Hematopoietic multipotent progenitor cell treated with erythropoietin and hydrocortisone succinate and interleukin-3 and kit ligand, for 6 days (in vitro differentiated cells): ENCODE results near the gene GYG2.
"Not testable (repeated sequence)": the region's sequence is repeated elsewhere in the genome, so short reads cannot be mapped to it uniquely, and the experiment has no call there.

ENCODE experiments used
- DNase-seq: peaks from one replicate; pipeline ENCODE4 v3.0.0-alpha.2; 2015

The GYG2 gene

GRCh38 chrX:2828344-2828958 lies at the start of gene GYG2:
GYG2 (plus strand) TSS chrX:2828930; CDS start chrX:2830189, 1,259 bp downstream.
- no peak for DNase-seq

- not testable (repeated sequence) for DNase-seq
These were observed 48.1 kb upstream of the GYG2 start for GRCh38 chrX:2780472-2781225.

GRCh38 chrX:2781226-2781571 lies 47.5 kb upstream of the GYG2 start:
- no peak for DNase-seq

GRCh38 chrX:2781698-2782097 lies 47.0 kb upstream of the GYG2 start:
- no peak for DNase-seq

GRCh38 chrX:2782171-2782570 lies 46.6 kb upstream of the GYG2 start:
- no peak for DNase-seq

- no peak for DNase-seq
These were observed 46.0 kb upstream of the GYG2 start for GRCh38 chrX:2782778-2783177.

GRCh38 chrX:2784026-2784425 lies 44.7 kb upstream of the GYG2 start:
- DNase-seq, result no peak

- no peak for DNase-seq
These were observed 43.2 kb upstream of the GYG2 start for GRCh38 chrX:2785538-2785937.

- DNase-seq, result no peak
These were observed 39.8 kb upstream of the GYG2 start for GRCh38 chrX:2788980-2789379.

- DNase-seq, result no peak
These were observed 39.2 kb upstream of the GYG2 start for GRCh38 chrX:2789569-2789968.

GRCh38 chrX:2793752-2794151 lies 35.0 kb upstream of the GYG2 start:
- no peak for DNase-seq

GRCh38 chrX:2794336-2794735 lies 34.4 kb upstream of the GYG2 start:
- DNase-seq, result no peak

GRCh38 chrX:2796808-2797207 lies 31.9 kb upstream of the GYG2 start:
- peak; percentile 6 for DNase-seq

GRCh38 chrX:2799369-2799768 lies 29.4 kb upstream of the GYG2 start:
- DNase-seq, result no peak

- DNase-seq, result not testable (repeated sequence)
These were observed 28.8 kb upstream of the GYG2 start for GRCh38 chrX:2799980-2800379.

GRCh38 chrX:2801223-2801622 lies 27.5 kb upstream of the GYG2 start:
- no peak for DNase-seq

- peak; percentile 8 for DNase-seq
These were observed 26.2 kb upstream of the GYG2 start for GRCh38 chrX:2802376-2803090.

- not testable (repeated sequence) for DNase-seq
These were observed 25.2 kb upstream of the GYG2 start for GRCh38 chrX:2803486-2803885.

GRCh38 chrX:2804106-2804843 lies 24.5 kb upstream of the GYG2 start:
- not testable (repeated sequence) for DNase-seq

- DNase-seq, result not testable (repeated sequence)
These were observed 23.9 kb upstream of the GYG2 start for GRCh38 chrX:2804858-2805257.

GRCh38 chrX:2811271-2811670 lies 17.5 kb upstream of the GYG2 start:
- DNase-seq, result no peak

- DNase-seq, result peak; percentile 60
These were observed 16.4 kb upstream of the GYG2 start for GRCh38 chrX:2812161-2812907.

- no peak for DNase-seq
These were observed 11.7 kb upstream of the GYG2 start for GRCh38 chrX:2817036-2817435.
